Transverse colon (tissue), 3 donors: ENCODE data around the gene MYL6B.

Source experiments
- POLR2A ChIP-seq: fragments of 450-650 bp; IDR thresholded peaks from one replicate; pipeline ENCODE4 v1.6.1; 2016; ENCODE audit warnings: antibody characterized with exemption, mild to moderate bottlenecking, moderate library complexity
- TF ChIP-seq, protein P1 (sequence below), 5 experiments: fragments of 200-600 bp in 3 of 5; fragments of 450-650 bp in 2 of 5; sonication (generic) in 3 of 5; IDR thresholded peaks; 1 replicate in 2 of 5; 2 replicates in 3 of 5; pipeline ENCODE4 v1.5.1; 2016 to 2017; ENCODE audit warnings: antibody characterized with exemption in 5 of 5, inconsistent platforms in 3 of 5, mild to moderate bottlenecking in 2 of 5, moderate library complexity in 1 of 5

DNA sequence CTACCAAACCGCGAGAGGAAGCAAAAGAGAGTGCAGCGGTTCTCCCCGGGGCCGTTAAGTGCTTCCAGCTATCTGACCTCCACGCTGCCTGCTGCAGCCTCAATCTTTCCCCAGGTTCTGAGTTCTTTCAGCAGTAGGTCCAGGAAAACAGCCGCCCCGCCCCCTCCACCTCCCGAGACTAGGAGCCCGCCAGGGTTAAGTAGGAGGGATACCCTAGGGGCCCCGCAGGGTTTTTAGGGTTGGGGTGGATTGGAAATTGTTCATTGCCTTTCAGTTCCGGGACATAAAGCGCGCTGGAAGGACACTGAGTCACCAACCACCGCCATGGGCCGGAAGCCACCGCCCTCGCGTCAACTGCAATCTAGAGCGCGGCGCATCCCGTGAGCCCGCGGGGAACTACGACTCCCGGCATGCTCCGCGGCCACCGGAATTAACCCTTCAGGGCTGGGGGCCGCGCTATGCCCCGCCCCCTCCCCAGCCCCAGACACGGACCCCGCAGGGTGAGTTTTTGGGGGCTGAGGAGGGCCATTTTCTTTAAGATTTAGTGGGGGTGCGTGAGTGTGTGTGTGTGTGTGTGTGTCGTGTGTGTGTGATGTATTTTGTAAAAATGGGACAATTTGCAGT lies at the start of gene MYL6B:
- TF ChIP-seq POLR2A: peak; percentile 65
- TF ChIP-seq, protein P1, sequence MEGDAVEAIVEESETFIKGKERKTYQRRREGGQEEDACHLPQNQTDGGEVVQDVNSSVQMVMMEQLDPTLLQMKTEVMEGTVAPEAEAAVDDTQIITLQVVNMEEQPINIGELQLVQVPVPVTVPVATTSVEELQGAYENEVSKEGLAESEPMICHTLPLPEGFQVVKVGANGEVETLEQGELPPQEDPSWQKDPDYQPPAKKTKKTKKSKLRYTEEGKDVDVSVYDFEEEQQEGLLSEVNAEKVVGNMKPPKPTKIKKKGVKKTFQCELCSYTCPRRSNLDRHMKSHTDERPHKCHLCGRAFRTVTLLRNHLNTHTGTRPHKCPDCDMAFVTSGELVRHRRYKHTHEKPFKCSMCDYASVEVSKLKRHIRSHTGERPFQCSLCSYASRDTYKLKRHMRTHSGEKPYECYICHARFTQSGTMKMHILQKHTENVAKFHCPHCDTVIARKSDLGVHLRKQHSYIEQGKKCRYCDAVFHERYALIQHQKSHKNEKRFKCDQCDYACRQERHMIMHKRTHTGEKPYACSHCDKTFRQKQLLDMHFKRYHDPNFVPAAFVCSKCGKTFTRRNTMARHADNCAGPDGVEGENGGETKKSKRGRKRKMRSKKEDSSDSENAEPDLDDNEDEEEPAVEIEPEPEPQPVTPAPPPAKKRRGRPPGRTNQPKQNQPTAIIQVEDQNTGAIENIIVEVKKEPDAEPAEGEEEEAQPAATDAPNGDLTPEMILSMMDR (IDR thresholded peaks at IDR 0.05): no peak
